K562 (cell line): ENCODE results near the gene TM7SF2.

Experiments
- BCLAF1 ChIP-seq, 2 experiments: fragments of 450-650 bp in 1 of 2; IDR thresholded peaks; 2 replicates each; pipeline ENCODE4 v1.6.1; 2011 to 2017; ENCODE audit warnings: low read depth in 2 of 2, antibody characterized with exemption in 1 of 2, borderline replicate concordance in 1 of 2, low read length in 1 of 2, mild to moderate bottlenecking in 1 of 2, mixed read lengths in 1 of 2; ENCODE audit not compliant: control insufficient read depth in 1 of 2
- CTCF ChIP-seq, 3 experiments: IDR thresholded peaks in 2 of 3; conservative IDR thresholded peaks in 1 of 3; 2 replicates each; pipeline ENCODE4 v1.5.1; 2011 to 2012; ENCODE audit warnings: low read length in 3 of 3, mild to moderate bottlenecking in 3 of 3, control low read depth in 2 of 3, improper control_type of control experiment in 1 of 3, inconsistent platforms in 1 of 3, low read depth in 1 of 3, mixed read lengths in 1 of 3, moderate library complexity in 1 of 3; ENCODE audit not compliant: insufficient read depth in 2 of 3
- ESRRA ChIP-seq: fragments of 450-650 bp; IDR thresholded peaks from 2 replicates; pipeline ENCODE4 v1.6.1; 2014; ENCODE audit warnings: low read depth, mild to moderate bottlenecking, moderate library complexity, borderline replicate concordance
- FOXP1 ChIP-seq: sonication (generic); formaldehyde crosslinking; IDR thresholded peaks from 2 replicates; pipeline ENCODE4 v1.8.0; 2022; ENCODE audit warnings: mild to moderate bottlenecking, missing genetic modification reagents
- GATA2 ChIP-seq: sonication (generic); formaldehyde crosslinking; IDR thresholded peaks from 2 replicates; pipeline ENCODE4 v1.4.0; 2020; ENCODE audit warnings: mild to moderate bottlenecking, missing genetic modification reagents
- HDGF ChIP-seq: fragments of 450-650 bp; IDR thresholded peaks from 2 replicates; pipeline ENCODE4 v1.6.1; 2016
- JUND ChIP-seq, 2 experiments: IDR thresholded peaks; 2 replicates in 1 of 2; 3 replicates in 1 of 2; pipeline ENCODE4 v1.6.1; 2011; ENCODE audit warnings: borderline replicate concordance in 2 of 2, low read depth in 2 of 2, low read length in 2 of 2, improper control_type of control experiment in 1 of 2, missing biosample characterization in 1 of 2, missing genetic modification characterization in 1 of 2, missing genetic modification reagents in 1 of 2
- POLR2AphosphoS5 ChIP-seq: IDR thresholded peaks from 2 replicates; pipeline ENCODE4 v1.6.1; 2011; ENCODE audit warnings: mild to moderate bottlenecking, low read depth, low read length, moderate library complexity; ENCODE audit not compliant: control insufficient read depth, insufficient read depth
- TARDBP ChIP-seq: fragments of 450-650 bp; IDR thresholded peaks from 2 replicates; pipeline ENCODE4 v1.6.1; 2016
- TCF7 ChIP-seq: sonication (generic); IDR thresholded peaks from 2 replicates; pipeline ENCODE4 v1.6.1; 2016; ENCODE audit warnings: antibody characterized with exemption, borderline replicate concordance
- XRCC4 ChIP-seq: IDR thresholded peaks from one replicate; pipeline ENCODE4 v1.6.1; 2011; ENCODE audit not compliant: insufficient read depth, insufficient read length; ENCODE audit errors: extremely low read depth
- ZBTB1 ChIP-seq: sonication (generic); formaldehyde crosslinking; IDR thresholded peaks from 2 replicates; pipeline ENCODE4 v1.8.1; 2023; ENCODE audit warnings: missing genetic modification reagents, low read depth, mild to moderate bottlenecking, borderline replicate concordance
- TF ChIP-seq, protein P1 (sequence below): fragments of 450-650 bp; IDR thresholded peaks from 2 replicates; pipeline ENCODE4 v1.6.1; 2016; ENCODE audit warnings: mild to moderate bottlenecking

GRCh38 chr11:65096926-65097325, 14.7 kb upstream of the TM7SF2 start:
- TF ChIP-seq CTCF (IDR thresholded peaks at IDR 0.05 in 2 of 3, conservative IDR thresholded peaks at IDR 0.05 in 1 of 3; ENCODE audit: insufficient read depth in 2 of 3, low read depth in 1 of 3, low read length in 3 of 3) = no peak
- TF ChIP-seq TARDBP = no peak
- no peak for TF ChIP-seq HDGF
- TF ChIP-seq POLR2AphosphoS5 = no peak
- TF ChIP-seq BCLAF1 (IDR thresholded peaks at IDR 0.05; ENCODE audit: borderline replicate concordance in 1 of 2, control insufficient read depth in 1 of 2, low read depth in 2 of 2, low read length in 1 of 2) = no peak
- TF ChIP-seq JUND (IDR thresholded peaks at IDR 0.05; ENCODE audit: borderline replicate concordance, low read depth, low read length) = no peak
- TF ChIP-seq JUND (tag; IDR thresholded peaks at IDR 0.05; ENCODE audit: borderline replicate concordance, low read depth, low read length) = no peak
- TF ChIP-seq XRCC4 = no peak
- TF ChIP-seq TCF7 = no peak
- TF ChIP-seq ESRRA = no peak
- TF ChIP-seq FOXP1 (CRISPR knock-in tag) = no peak
- TF ChIP-seq GATA2 (CRISPR knock-in tag) = no peak
- TF ChIP-seq, protein P1, sequence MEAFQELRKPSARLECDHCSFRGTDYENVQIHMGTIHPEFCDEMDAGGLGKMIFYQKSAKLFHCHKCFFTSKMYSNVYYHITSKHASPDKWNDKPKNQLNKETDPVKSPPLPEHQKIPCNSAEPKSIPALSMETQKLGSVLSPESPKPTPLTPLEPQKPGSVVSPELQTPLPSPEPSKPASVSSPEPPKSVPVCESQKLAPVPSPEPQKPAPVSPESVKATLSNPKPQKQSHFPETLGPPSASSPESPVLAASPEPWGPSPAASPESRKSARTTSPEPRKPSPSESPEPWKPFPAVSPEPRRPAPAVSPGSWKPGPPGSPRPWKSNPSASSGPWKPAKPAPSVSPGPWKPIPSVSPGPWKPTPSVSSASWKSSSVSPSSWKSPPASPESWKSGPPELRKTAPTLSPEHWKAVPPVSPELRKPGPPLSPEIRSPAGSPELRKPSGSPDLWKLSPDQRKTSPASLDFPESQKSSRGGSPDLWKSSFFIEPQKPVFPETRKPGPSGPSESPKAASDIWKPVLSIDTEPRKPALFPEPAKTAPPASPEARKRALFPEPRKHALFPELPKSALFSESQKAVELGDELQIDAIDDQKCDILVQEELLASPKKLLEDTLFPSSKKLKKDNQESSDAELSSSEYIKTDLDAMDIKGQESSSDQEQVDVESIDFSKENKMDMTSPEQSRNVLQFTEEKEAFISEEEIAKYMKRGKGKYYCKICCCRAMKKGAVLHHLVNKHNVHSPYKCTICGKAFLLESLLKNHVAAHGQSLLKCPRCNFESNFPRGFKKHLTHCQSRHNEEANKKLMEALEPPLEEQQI = no peak
- no peak for TF ChIP-seq ZBTB1 (CRISPR knock-in tag)
